Measurements from ENCODE around the gene AP2S1.
"Not testable (repeated sequence)": the region's sequence is repeated elsewhere in the genome, so short reads cannot be mapped to it uniquely, and the experiment has no call there.

Gene AP2S1

DNA sequence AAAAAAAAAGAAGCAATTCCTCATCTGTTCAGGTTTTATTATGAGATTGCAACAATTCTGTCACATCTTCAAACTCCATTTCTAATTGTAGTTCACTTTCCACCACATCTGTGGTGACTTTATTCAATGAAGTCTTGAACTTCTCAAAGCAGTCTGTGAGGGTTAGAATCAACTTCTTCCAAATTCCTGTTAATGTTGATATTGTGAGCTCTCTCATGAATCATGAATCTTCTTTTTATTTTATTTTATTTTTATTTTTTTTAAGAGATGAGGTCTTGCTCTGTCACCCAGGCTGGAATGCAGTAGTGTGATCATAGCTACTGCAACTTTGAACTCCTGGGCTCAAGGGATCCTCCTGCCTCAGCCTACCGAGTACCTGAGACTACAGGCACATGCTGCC lies 29.8 kb upstream of the AP2S1 start:
- H3K4me3 ChIP-seq (ENCODE audit: control insufficient read depth, low read depth, low read length), result no peak overlapping the region
- TF ChIP-seq CTCF (IDR thresholded peaks at IDR 0.05; ENCODE audit: control insufficient read depth, insufficient read depth, low read depth, low read length, missing control alignments), result no peak
- no peak for DNase-seq (ENCODE audit: low read depth)

DNA sequence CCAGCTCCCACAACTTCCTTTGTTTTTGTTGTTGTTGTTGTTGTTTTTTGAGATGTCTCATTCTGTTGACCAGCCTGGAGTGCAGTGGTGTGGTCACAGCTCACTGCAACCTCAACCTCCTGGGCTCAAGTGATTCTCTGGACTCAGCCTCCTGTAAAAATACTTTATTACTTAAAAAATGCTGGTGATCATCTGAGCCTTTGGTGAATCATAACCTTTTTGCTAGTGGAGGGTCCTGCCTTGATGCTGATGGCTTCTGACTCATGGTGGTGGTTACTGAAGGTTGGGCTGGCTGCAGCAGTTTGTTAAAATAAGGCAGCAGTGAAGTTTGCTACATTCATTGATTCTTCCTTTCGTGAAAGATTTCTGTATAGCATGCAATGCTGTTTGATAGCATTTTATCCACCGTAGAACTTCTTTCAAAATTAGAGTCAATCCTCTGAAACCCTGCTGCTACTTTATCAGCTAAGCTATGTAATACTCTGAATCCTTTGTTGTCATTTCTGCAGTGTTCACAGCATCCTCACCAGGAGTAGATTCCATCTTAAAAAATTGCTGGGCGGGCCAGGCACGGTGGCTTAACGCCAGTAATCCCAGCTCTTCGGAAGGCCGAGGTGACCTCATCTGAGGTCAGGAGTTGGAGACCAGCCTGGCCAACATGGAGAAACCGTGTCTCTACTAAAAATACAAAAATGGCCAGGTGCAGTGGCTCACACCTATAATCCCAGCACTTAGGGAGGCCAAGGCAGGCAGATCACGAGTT lies 28.1 kb upstream of the AP2S1 start:
- H3K4me3 ChIP-seq (ENCODE audit: control insufficient read depth, low read depth, low read length), result no peak overlapping the region
- no peak for TF ChIP-seq CTCF (IDR thresholded peaks at IDR 0.05; ENCODE audit: control insufficient read depth, insufficient read depth, low read depth, low read length, missing control alignments)
- DNase-seq (ENCODE audit: low read depth), result no peak

DNA sequence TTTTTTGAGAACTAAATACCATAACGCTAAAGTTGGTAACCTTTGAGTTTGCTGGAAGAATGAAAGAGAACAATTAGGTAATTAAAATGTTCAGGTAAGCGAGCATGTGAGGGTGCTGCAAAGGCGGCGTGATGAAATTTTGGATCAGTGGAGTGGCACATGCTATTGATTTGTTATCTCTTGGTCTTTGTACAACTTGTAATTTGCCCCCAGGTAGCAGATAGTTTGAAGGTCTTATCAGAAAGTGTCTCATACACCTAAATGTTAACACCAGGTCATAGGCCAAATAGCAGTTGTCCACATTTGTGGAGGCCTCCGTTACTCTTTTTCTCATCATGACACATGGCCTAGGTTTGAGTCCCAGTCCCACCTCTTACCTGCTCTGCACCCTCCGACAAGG lies 25.0 kb upstream of the AP2S1 start:
- TF ChIP-seq CTCF (IDR thresholded peaks at IDR 0.05; ENCODE audit: control insufficient read depth, insufficient read depth, low read depth, low read length, missing control alignments), result no peak
- DNase-seq (ENCODE audit: low read depth), result no peak
- no peak overlapping the region for H3K4me3 ChIP-seq (ENCODE audit: control insufficient read depth, low read depth, low read length)

- no peak overlapping the region for H3K4me3 ChIP-seq (ENCODE audit: control insufficient read depth, low read depth, low read length)
- no peak for TF ChIP-seq CTCF (IDR thresholded peaks at IDR 0.05; ENCODE audit: control insufficient read depth, insufficient read depth, low read depth, low read length, missing control alignments)
- no peak for DNase-seq (ENCODE audit: low read depth)
Measured at GRCh38 chr19:46875234-46875633, 24.6 kb upstream of the AP2S1 start.

DNA sequence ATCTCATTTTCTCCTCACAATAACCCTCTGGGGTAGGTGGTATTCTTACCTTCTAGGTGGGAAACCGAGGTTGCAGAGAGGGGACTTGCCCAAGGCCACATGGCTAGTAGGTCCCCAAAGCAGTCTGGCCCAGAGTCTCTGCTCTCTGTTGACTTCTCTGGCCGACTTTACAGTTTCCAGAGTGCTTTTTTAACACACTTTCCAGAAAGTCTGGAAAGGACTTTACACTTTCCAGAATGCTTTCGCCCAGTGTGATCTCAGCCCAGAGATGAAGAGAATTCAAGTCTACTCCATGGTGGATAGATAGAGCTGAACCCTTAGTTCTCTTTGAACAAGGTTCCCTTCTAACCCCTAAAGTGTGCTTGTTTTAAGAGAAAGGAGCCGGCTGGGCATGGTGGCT lies 22.3 kb upstream of the AP2S1 start:
- DNase-seq (ENCODE audit: low read depth), result no peak
- H3K4me3 ChIP-seq (ENCODE audit: control insufficient read depth, low read depth, low read length), result no peak overlapping the region
- TF ChIP-seq CTCF (IDR thresholded peaks at IDR 0.05; ENCODE audit: control insufficient read depth, insufficient read depth, low read depth, low read length, missing control alignments), result no peak

DNA sequence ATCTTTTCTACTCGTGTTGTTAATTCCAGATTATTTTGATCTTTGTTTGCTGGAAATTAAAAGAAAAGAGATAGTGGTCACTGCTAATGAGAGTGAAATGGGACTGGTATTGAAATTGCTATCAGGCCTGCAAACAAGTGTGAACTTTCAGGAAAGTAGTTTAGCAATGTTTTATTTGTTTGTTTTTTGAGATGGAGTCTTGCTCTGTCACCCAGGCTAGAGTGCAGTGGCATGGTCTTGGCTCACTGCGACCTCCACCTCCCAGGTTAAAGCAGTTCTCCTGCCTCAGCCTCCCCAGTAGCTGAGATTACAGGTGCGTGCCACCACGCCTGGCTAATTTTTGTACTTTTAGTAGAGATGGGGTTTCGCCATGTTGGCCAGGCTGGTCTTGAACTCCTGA lies 20.5 kb upstream of the AP2S1 start:
- DNase-seq (ENCODE audit: low read depth); H3K4me3 ChIP-seq (ENCODE audit: control insufficient read depth, low read depth, low read length): not testable (repeated sequence)

- TF ChIP-seq CTCF (IDR thresholded peaks at IDR 0.05; ENCODE audit: control insufficient read depth, insufficient read depth, low read depth, low read length, missing control alignments), result no peak
- no peak overlapping the region for H3K4me3 ChIP-seq (ENCODE audit: control insufficient read depth, low read depth, low read length)
- DNase-seq (ENCODE audit: low read depth), result no peak
Measured at GRCh38 chr19:46868025-46868802, 17.6 kb upstream of the AP2S1 start.

All from AG09309 (cell line).